Endothelial cell of hepatic sinusoid (primary cell): ENCODE measurements around the gene CNOT2.
"Not testable (repeated sequence)": the region's sequence is repeated elsewhere in the genome, so short reads cannot be mapped to it uniquely, and the experiment has no call there.

Experiments used
- in situ Hi-C: cut with HindIII; loops from 2 replicates; pipeline ENCODE4 v1.10.0; 2017; ENCODE audit warnings: low sequenced_read_pairs

Gene CNOT2

DNA sequence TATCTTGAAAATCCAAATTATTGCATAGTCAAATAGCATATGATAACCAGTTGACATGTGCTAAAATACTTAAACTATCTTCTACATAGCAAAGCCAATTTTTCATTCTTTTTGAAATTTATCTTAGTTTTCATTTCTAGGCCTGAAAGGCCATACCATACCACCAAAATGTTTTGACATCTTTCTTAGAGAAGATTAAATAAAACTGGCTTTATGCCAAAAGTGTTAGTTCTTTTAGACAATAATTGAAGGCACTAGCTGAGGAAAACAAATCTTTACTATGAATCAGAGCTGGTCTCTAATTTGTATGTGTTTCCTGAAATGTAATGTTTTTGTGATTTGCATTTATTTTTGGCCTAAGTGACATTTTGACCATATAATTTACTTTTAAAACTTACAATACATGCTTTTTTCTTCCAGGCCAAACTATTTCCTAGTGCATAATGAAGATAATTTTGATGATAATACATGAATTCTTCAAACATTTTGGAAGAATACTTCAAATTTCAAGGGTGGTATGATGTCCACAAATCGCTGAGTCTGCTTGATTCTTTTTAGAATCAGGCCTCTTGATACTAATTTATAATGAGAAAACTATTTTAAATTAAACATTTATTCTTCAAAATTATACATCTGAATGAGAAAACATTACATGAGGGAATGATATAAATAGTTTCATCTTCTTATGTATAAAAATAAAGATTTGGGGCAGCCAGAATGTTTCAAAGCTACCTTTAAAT is 116.4 kb downstream of the CNOT2 start:
- in situ Hi-C loops, result loop anchor here (10.0 kb wide), 2 partner anchors 345 to 485 kb away; no protein-coding TSS in a partner anchor

DNA sequence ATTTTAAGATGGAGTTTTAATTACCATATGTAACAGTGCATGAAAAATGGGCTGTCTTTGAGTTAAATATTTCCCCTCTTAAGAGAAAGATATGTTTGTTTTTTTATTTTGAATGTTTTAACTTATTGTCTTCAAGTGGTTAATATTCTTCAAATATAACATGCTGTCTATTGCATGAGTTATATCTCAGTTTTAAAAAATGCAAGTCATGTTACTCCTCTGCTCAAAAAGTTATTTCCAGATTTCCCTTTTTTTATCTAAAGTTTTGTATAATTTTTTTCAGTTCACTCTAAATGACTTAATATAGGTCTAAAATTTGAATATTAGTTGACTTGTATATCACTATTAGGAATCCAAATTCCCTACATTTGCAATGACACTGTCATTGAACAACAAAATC is 117.0 kb downstream of the CNOT2 start:
- in situ Hi-C loops, result no loop called here

- in situ Hi-C loops, result no loop called here
Observed at GRCh38 chr12:70364695-70365397, 121.6 kb downstream of the CNOT2 start.

DNA sequence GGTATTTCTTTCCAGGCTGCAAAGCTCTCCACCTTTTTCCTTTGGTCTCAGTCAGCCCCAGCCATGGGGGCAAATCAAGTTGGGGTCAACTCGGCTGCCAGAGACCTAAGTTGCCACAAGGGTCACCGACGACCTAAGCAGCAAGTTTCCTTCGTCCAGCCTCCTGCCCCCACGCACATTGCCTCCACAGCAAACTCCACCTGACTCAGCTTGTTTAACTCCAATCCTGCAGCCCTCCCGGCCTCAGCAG is 122.1 kb downstream of the CNOT2 start:
- in situ Hi-C loops, result no loop called here

DNA sequence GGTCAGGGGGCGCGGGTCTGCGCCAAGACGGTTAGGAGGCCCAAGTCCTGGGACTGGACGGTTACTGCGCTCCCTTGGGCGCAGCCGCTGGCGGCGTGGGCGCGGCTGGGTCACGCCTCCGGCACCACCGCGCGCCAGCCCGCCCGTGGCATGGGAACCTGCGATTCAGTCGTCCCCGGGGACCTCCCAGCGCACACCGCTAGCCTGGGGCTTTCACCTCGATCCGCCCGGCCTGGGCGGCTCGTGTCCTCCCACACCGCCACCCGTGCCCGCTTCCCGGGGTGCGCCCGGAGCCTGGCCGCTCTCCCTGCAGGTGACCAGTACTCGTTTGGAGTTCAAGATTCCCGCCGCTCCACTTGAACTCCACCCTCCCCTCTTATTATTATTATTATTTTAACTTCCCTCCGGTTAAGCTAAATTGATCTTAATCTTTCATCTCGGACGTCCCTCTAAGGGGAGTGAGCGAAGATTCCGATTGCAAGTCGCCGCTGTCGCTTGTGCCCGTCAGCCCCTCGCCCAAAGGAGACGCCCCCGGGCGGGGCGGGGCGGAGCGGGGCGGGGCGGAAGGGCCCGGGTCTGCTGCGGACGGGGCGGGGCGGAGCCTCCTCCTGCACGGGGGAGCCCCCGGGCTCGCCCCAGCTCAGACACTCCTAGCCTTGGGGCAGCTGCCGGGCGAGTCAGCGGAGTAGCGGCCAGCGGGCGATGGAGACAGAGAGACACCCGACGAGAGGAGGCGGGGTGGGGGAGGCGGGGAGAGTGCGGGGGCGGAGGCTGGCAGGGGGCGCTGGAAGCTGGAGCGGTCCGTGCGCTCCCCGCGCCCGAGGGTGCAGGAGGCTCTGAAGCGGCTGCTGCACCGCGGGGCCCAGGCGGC is 122.7 kb downstream of the CNOT2 start, which contains the start of gene KCNMB4:
KCNMB4 (plus strand) TSS at position 643 of the 871 bp plus-strand sequence. CDS start 445 bp downstream, outside the sequence.
- in situ Hi-C loops, result no loop called here

- in situ Hi-C loops, result no loop called here
Observed at GRCh38 chr12:70366581-70367257, 123.5 kb downstream of the CNOT2 start.

GRCh38 chr12:70367258-70368141 is 124.3 kb downstream of the CNOT2 start:
- in situ Hi-C loops, result no loop called here

DNA sequence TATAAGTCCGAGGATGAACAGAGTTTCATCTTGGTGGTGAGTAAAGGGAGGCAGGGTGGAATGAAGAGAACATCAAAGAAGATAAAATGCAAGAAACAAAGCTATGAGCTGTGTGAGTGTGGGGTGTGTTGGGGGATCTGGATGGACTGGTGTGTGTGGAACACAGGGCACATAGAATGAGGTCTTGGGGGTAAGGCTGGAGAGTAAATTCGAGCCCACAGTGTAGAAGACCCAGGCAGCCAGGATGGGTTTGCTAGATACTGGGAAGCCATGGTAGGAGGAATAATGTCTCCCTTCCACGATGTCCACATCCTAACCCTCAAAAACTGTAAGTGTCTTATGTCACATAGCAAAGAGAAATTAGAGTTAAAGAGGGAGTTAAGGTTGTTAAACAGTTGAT is 129.6 kb downstream of the CNOT2 start:
- in situ Hi-C loops, result no loop called here

DNA sequence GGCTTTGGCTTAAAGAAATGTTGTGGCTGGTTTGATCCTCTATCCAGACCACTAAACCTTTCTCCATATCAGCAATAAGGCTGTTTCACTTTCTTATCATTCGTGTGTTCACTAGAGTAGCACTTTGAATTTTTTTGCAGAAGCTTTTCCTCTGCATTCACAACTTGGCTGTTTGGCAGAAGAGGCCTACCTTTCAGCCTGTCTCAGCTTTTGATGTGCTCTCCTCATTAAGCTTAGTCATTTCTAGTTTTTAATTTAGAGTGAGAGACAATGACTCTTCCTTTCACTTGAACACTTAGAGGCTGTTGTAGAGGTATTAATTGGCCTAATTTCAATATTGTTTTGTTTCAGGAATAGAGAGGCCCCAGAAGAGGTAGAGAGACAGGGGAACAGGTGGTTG is 136.6 kb downstream of the CNOT2 start:
- in situ Hi-C loops, result no loop called here

DNA sequence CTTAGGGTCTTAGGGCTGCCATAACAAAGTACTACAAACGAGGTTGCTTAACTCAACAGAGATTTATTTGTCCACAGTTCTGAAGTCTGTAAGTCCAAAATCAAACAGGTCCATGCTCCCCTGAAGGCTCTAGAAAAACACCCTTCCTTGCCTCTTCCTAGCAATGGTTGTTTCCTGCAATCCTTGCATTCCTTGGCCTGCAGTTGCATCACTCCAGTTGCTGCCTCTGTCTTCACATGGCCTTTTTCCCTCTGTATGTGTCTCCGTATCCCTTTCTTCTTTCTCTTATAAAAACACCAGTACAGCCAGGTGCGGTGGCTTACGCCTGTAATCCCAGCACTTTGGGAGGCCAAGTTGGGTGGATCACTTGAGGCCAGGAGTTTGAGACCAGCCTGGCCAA is 140.3 kb downstream of the CNOT2 start:
- in situ Hi-C loops, result no loop called here

GRCh38 chr12:70383886-70384285 is 140.7 kb downstream of the CNOT2 start:
- in situ Hi-C loops, result no loop called here

GRCh38 chr12:70386771-70387170 is 143.5 kb downstream of the CNOT2 start:
- in situ Hi-C loops, result no loop called here

- in situ Hi-C loops, result no loop called here
Observed at GRCh38 chr12:70389678-70390077, 146.4 kb downstream of the CNOT2 start.

DNA sequence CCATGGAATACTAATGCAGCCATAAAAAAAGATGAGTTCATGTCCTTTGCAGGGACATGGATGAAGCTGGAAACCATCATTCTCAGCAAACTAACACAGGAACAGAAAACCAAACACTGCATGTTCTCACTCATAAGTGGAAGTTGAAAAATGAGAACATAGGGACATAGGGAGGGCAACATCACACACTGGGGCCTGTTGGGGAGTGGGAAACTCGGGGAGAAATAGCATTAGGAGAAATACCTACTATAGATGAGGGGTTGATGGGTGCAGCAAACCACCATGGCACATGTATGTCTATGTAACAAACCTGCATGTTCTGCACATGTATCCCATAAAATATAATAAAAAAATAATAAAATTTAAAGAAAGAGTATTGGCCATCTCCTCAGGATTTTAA is 149.4 kb downstream of the CNOT2 start:
- in situ Hi-C loops, result not testable (repeated sequence)

- in situ Hi-C loops, result no loop called here
Observed at GRCh38 chr12:70393787-70394499, 150.7 kb downstream of the CNOT2 start.

DNA sequence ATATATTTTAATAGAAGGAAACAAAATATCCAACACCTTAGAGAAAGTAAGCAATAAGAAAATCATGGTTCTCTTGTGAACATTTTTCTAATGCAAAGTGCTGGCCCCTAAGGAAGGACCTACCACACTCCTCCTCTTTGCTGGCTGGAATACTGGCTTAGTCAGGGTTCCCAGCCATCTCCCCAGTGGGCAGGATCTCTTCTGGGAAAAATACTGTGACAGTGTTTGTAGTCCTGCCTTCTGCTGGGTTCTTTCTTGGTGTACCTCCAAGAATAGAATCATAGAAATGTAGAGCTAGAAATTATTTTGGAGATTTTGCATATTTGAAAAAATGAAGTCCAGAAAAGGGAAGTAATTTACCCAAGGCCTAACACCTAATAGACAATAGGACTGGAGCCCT is 154.8 kb downstream of the CNOT2 start:
- in situ Hi-C loops, result no loop called here

GRCh38 chr12:70398862-70399261 is 155.6 kb downstream of the CNOT2 start:
- in situ Hi-C loops, result no loop called here

DNA sequence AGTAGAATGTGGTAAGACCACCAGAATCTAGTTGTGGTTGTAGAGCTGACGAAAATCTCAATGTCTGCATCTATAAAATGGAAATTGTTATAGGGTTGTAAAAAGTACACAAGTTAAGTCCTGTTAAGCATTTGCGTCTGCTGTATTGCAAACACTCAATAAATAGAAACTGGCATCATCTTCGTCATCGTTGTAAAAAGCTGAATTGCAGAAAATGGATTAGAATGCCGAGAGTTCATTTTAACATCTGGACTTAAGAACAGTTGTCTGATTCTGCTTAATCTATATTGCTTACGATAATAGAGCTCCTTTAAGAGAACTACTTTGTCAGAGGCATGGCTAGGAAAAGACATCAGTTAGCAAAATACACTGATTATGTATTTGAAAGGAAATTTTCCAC is 156.1 kb downstream of the CNOT2 start:
- in situ Hi-C loops, result no loop called here

DNA sequence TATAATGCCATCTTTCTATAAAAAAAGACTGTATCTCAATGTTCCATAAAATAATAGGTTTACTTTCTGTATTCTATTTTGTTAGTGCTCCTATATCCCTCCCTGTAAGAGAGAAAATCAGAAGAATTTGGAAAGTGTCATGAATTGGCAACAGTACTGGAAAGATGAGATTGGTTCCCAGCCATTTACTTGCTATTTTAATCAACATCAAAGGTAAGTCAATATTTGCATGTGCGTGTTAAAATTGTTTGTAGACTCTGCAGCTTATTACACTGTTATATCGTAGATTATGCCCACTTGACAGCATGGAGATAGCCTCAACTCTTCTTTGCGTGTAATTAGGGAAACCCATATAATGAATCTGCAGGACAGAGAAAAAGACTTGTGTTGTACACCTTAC is 156.9 kb downstream of the CNOT2 start:
- in situ Hi-C loops, result no loop called here

DNA sequence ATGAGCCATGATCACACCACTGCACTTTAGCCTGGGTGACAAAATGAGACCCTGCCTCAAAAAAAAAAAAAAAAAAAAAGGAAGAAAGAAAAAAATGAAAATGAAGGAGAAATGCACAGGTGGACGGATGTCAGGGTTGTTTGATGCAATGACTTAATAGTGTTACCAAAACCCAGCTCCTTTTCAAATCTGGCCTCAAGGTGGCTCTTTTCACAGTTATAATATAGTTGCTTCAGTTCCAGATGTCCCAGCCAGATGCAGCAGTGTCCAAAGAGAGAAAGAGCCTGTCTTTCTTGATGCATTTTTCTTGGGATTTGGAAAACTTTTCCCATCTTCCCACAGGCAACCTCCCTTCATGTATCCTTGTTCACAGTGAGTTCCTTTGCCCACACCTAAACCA is 159.4 kb downstream of the CNOT2 start:
- in situ Hi-C loops, result no loop called here
